HG03139 (cell line): Measurements from ENCODE around the gene HAGH.
"Not testable (repeated sequence)": the region's sequence is repeated elsewhere in the genome, so short reads cannot be mapped to it uniquely, and the experiment has no call there.

Experiments
- ATAC-seq: cut with Tn5 transposase; IDR thresholded peaks from one replicate; pipeline ENCODE4 v1.9.1; 2021; ENCODE audit not compliant: unreplicated experiment

Gene HAGH

GRCh38 chr16:1815461-1815860 lies 11.2 kb downstream of the HAGH start:
- no peak for ATAC-seq

GRCh38 chr16:1812732-1813163 lies 13.9 kb downstream of the HAGH start:
- no peak for ATAC-seq

- no peak for ATAC-seq
These were observed 16.1 kb downstream of the HAGH start for GRCh38 chr16:1810536-1810935.

- ATAC-seq: no peak
These were observed 16.5 kb downstream of the HAGH start for GRCh38 chr16:1810106-1810505.

GRCh38 chr16:1809281-1809801 lies 17.3 kb downstream of the HAGH start:
- ATAC-seq: no peak

- no peak for ATAC-seq
These were observed 17.9 kb downstream of the HAGH start for GRCh38 chr16:1808691-1809090.

GRCh38 chr16:1807626-1808025 lies 19.0 kb downstream of the HAGH start:
- no peak for ATAC-seq

- no peak for ATAC-seq
These were observed 25.9 kb downstream of the HAGH start for GRCh38 chr16:1800701-1801100.

- not testable (repeated sequence) for ATAC-seq
These were observed 27.4 kb downstream of the HAGH start for GRCh38 chr16:1799263-1799662.

- no peak for ATAC-seq
These were observed 31.5 kb downstream of the HAGH start for GRCh38 chr16:1794908-1795666.

- ATAC-seq: no peak
These were observed 32.3 kb downstream of the HAGH start for GRCh38 chr16:1794221-1794871.

GRCh38 chr16:1793578-1794220 lies 32.9 kb downstream of the HAGH start, which contains the start of gene IGFALS:
Gene IGFALS, minus strand, starts transcription at chr16:1793705. Its CDS starts 53 bp downstream, at chr16:1793652.
- ATAC-seq: no peak

- no peak for ATAC-seq
These were observed 33.6 kb downstream of the HAGH start for GRCh38 chr16:1792836-1793577.

GRCh38 chr16:1791943-1792812 lies 34.4 kb downstream of the HAGH start:
- no peak for ATAC-seq

- ATAC-seq: no peak
These were observed 35.2 kb downstream of the HAGH start for GRCh38 chr16:1791256-1791942.

- ATAC-seq: no peak
These were observed 35.9 kb downstream of the HAGH start for GRCh38 chr16:1790611-1791255.

- no peak for ATAC-seq
These were observed 36.4 kb downstream of the HAGH start for GRCh38 chr16:1790261-1790610.

- no peak for ATAC-seq
These were observed 37.0 kb downstream of the HAGH start for GRCh38 chr16:1789643-1790045.

- ATAC-seq: no peak
These were observed 37.9 kb downstream of the HAGH start for GRCh38 chr16:1788708-1789100.
